AG10803 (cell line): ENCODE data around the gene SFMBT1.

Source experiments
- DNase-seq: peaks from one replicate; pipeline ENCODE4 v3.0.0; 2010; ENCODE audit warnings: low read depth
- H3K4me3 ChIP-seq: 2 replicates; pipeline ENCODE4 v1.5.1; 2011; ENCODE audit warnings: mild to moderate bottlenecking, low read length, control low read depth
- TF ChIP-seq, protein P1 (sequence below): conservative IDR thresholded peaks from 2 replicates; pipeline ENCODE4 v1.5.1; 2011; ENCODE audit warnings: mild to moderate bottlenecking, low read length, control low read depth, inconsistent platforms

Gene SFMBT1

GRCh38 chr3:53005854-53006513, 39.9 kb downstream of the SFMBT1 start:
- H3K4me3 ChIP-seq = no peak overlapping the region
- no peak for DNase-seq
- TF ChIP-seq, protein P1, sequence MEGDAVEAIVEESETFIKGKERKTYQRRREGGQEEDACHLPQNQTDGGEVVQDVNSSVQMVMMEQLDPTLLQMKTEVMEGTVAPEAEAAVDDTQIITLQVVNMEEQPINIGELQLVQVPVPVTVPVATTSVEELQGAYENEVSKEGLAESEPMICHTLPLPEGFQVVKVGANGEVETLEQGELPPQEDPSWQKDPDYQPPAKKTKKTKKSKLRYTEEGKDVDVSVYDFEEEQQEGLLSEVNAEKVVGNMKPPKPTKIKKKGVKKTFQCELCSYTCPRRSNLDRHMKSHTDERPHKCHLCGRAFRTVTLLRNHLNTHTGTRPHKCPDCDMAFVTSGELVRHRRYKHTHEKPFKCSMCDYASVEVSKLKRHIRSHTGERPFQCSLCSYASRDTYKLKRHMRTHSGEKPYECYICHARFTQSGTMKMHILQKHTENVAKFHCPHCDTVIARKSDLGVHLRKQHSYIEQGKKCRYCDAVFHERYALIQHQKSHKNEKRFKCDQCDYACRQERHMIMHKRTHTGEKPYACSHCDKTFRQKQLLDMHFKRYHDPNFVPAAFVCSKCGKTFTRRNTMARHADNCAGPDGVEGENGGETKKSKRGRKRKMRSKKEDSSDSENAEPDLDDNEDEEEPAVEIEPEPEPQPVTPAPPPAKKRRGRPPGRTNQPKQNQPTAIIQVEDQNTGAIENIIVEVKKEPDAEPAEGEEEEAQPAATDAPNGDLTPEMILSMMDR = no peak

GRCh38 chr3:53005338-53005737, 40.5 kb downstream of the SFMBT1 start:
- TF ChIP-seq, protein P1 = no peak
- no peak overlapping the region for H3K4me3 ChIP-seq
- DNase-seq = no peak

DNA sequence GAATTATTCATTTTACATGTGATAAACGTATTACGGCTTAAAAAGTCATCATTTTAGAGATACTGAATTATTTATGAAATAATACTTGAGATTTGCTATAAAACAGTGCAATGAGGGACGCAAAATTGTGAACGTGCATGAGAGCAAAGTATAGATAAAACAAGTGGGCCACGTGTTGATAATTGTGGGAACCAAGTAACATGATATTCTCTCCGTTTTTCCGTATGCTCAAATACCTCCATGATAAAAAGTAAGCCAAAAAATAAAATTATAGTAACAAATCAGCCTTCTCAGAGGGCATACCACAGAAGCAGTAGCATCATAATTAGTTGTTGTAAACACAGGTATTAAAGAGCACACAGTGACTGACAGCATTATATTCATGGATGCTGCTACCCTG, 42.6 kb downstream of the SFMBT1 start:
- TF ChIP-seq, protein P1 = no peak
- no peak for DNase-seq
- no peak overlapping the region for H3K4me3 ChIP-seq

DNA sequence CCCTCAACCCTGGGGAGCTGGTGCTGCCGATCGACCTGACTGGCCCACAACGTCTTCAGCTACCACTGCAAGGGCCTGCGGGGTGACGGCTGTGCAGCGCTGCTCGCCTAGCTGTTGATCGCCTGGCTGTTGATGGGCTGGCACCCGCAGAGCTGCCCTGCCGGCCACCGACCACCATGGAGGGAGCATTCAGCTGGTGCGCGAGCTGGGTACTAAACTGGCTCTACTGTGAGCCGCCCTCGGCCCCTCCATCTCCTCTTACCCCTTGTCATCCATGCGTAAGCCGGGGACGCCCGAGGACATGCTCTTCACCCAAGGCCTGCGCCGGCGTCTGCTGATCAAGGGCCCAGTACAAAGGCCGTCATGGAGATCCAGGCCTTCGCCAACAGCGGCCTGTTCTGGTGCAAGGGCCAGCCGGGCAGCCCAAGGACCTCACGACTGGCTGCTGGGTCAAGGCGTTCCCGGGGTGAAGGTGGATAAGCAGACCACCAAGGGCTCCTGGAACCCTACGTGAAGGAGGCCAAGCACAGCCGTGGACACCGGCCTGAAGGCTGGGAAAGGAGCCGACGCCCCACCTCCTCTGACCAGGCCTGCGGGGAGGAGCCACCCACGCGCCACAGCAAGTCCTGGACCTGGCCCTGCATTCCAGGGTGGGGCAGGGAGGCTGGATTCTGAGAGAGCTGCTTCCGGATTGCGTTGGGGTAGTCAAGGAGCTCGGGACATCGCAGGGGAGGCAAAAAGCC, 46.9 kb downstream of the SFMBT1 start:
- DNase-seq = no peak
- no peak overlapping the region for H3K4me3 ChIP-seq
- TF ChIP-seq, protein P1 = no peak

- no peak for DNase-seq
- TF ChIP-seq, protein P1 = no peak
- H3K4me3 ChIP-seq = no peak overlapping the region
These were observed 55.2 kb downstream of the SFMBT1 start for GRCh38 chr3:52990637-52991036.

DNA sequence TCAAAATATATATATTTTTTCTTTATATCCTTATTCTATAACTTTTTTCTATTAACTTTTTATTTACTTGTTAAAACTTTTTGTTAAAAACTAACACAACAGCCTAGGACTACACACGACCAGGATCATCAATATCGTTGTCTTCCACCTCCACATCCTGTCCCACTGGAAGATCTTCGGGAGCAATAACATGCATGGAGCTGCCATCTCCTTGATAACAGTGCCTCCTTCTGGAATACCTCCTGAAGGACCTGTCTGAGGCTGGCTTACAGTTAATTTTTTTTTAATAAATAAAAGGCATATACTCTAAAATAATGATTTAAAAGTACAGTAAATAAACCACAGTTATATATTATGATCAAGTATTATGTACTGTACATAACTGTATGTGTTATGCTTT, 58.9 kb downstream of the SFMBT1 start:
- TF ChIP-seq, protein P1 = peak; percentile 43
- DNase-seq = peak; percentile 43
- H3K4me3 ChIP-seq = no peak overlapping the region

DNA sequence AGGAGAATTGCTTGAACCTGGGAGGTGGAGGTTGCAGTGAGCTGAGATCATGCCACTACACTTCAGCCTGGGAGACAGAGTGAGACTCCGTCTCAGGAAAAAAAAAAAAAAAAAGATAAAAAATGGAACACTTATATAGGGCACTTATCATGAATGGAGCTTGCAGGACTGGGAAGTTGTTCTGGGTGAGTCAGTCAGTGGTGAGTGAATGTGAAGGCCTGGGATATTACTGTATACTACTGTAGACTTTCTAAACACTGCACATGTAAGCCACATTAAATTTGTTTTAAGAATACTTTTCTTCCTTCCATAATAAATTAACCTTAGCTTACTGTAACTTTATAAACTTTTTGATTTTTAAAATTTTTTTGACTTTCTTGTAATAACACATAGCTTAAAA, 59.8 kb downstream of the SFMBT1 start:
- TF ChIP-seq, protein P1 = no peak
- DNase-seq = peak; percentile 29
- no peak overlapping the region for H3K4me3 ChIP-seq
